CD4-positive, alpha-beta memory T cell (primary cell): ENCODE data around the gene HIPK4. TPM values are rescaled to one million over a fixed set of nuclear protein-coding genes. Genes with fewer than 3 reads are reported as not detected.
A peak's percentile ranks its signal among the peaks of the same experiment; 100 is the strongest.

Source experiments
- CTCF ChIA-PET: fragments of 350-600 bp; sonication (Branson Sonifier 250); formaldehyde crosslinking; loops from one replicate; lab custom pipeline; 2021; ENCODE audit warnings: inconsistent platforms; ENCODE audit not compliant: partially characterized antibody; lab: Charles Lee
- POLR2A ChIA-PET: fragments of 350-600 bp; sonication (Branson Sonifier 250); formaldehyde crosslinking; loops from one replicate; lab custom pipeline; 2021; ENCODE audit not compliant: partially characterized antibody; lab: Charles Lee
- DNase-seq, 5 donors: peaks; one replicate each; pipeline versions ENCODE4 v3.0.0 to v3.0.0-alpha.2; 2020 to 2022; ENCODE audit warnings: mixed read lengths in 1 of 5
- H3K27ac ChIP-seq: one replicate; pipeline ENCODE4 v1.7.0; 2013; ENCODE audit warnings: low read depth, low read length
- H3K27me3 ChIP-seq: 2 replicates; pipeline ENCODE4 v1.7.0; 2013; ENCODE audit warnings: mild to moderate bottlenecking, low read length, moderate library complexity; ENCODE audit not compliant: insufficient read depth
- H3K36me3 ChIP-seq: 2 replicates; pipeline ENCODE4 v1.7.0; 2013; ENCODE audit warnings: mild to moderate bottlenecking, low read length, moderate library complexity; ENCODE audit not compliant: insufficient read depth
- H3K4me1 ChIP-seq: 2 replicates; pipeline ENCODE4 v1.7.0; 2013; ENCODE audit warnings: mild to moderate bottlenecking, low read length, moderate library complexity; ENCODE audit not compliant: insufficient read depth
- H3K4me3 ChIP-seq, 2 donors: one replicate each; pipeline ENCODE4 v1.7.0; 2013; ENCODE audit warnings: low read length in 2 of 2, mild to moderate bottlenecking in 1 of 2
- H3K9me3 ChIP-seq, 2 donors: one replicate each; pipeline ENCODE4 v1.7.0; 2013; ENCODE audit warnings: low read length in 2 of 2, control low read depth in 1 of 2; ENCODE audit not compliant: control insufficient read depth in 1 of 2
- H3K27ac Mint-ChIP-seq, 7 donors: one replicate each; pipeline ENCODE4 v1.8.0; 2020 to 2021; ENCODE audit warnings: mixed read lengths in 7 of 7, mild to moderate bottlenecking in 6 of 7, inconsistent platforms in 3 of 7, moderate library complexity in 3 of 7
- H3K27me3 Mint-ChIP-seq, 2 donors: one replicate each; pipeline ENCODE4 v1.8.0; 2020 to 2021; ENCODE audit warnings: mixed read lengths in 2 of 2
- H3K36me3 Mint-ChIP-seq, 2 donors: one replicate each; pipeline ENCODE4 v1.8.0; 2020 to 2021; ENCODE audit warnings: mixed read lengths in 2 of 2, inconsistent platforms in 1 of 2, mild to moderate bottlenecking in 1 of 2
- H3K4me1 Mint-ChIP-seq, 4 donors: one replicate each; pipeline ENCODE4 v1.8.0; 2020 to 2021; ENCODE audit warnings: mixed read lengths in 4 of 4, mild to moderate bottlenecking in 1 of 4
- H3K4me3 Mint-ChIP-seq, 8 donors: one replicate each; pipeline ENCODE4 v1.8.0; 2020 to 2021; ENCODE audit warnings: mixed read lengths in 8 of 8, mild to moderate bottlenecking in 7 of 8, moderate library complexity in 6 of 8, inconsistent platforms in 3 of 8
- H3K9me3 Mint-ChIP-seq, 8 donors: one replicate each; pipeline ENCODE4 v1.8.0; 2020 to 2021; ENCODE audit warnings: mixed read lengths in 8 of 8, mild to moderate bottlenecking in 5 of 8, inconsistent platforms in 3 of 8, moderate library complexity in 1 of 8
- intact Hi-C: fragments of 100-400 bp; cut with micrococcal nuclease; formaldehyde crosslinking; loops from one replicate; pipeline ENCODE4 v1.15.1; 2023
- polyA plus RNA-seq, 2 donors: library from polyadenylated mRNA; unstranded; fragments of 300-500 nt; fragmentation: Illumina TruSeq; gene quantifications; one replicate each; pipeline ENCODE4 v1.2.3, GENCODE V29; 2021
- total RNA-seq, 2 experiments: library from RNA; stranded (reverse); gene quantifications; one replicate each; pipeline ENCODE4 v1.2.3, GENCODE V29; 2021

The HIPK4 gene
- total and polyA plus RNA-seq, 4 experiments from 2014 or later = not detected

DNA sequence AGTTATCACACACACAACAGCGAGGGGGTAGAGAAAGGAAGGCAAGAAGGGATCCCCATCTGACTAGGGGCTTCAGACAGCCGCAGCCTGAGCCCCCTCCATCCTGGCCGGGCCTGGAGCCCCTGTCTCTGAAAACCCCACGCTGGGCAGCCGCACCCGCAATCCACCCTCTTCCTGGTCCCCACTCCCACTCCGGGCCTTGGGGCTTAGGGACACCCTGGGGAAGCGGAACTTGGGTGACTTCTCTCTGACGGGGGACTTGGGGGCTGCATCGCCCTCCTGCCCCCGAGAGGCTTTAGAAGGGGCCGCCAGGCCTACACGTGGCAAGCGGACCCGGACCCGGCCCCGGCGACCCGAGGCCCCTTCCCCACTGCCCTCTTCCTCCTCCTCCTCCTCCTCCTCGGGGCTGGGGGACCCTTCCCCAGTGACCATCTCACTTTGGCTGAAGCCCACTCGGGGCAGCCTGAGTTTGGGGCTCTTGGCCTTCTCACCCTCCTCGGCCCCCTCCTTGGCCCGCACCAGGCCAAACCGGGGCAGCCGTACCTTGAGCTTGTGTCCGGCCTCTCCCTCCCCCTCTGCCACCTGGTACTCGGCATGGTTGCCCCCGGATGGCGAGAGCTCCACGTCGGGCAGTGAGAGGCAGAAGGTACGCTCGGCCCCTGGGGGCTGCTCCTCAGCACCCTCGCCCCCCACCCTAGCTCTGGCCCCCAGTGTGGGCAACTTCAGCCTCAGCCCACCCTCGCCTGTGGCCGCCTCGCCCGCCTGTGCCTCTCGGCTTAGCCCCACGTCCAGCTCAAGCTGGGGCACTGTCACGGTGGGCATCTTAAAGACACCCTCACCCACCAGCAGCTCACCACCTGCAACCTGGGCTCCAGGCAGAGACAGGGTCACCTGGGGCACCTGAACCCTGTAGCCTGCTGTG, 4.2 kb upstream of the HIPK4 start:
- DNase-seq = no peak
- Mint-ChIP-seq H3K4me3 (no peak overlapping the region), H3K36me3 (peaks cover 0 to 2% of the 10 kb centered on the region in 2 donors), H3K4me1 (peaks cover 3 to 6% (median 4%) of the 10 kb centered on the region in 4 donors), H3K27me3 (no peaks in the 10 kb centered on the region), H3K27ac (peak overlapping the region in 2 of 7 donors; percentile 62 to 64), H3K9me3 (no peaks in the 10 kb centered on the region)
- Histone ChIP-seq H3K27ac (no peak overlapping the region), H3K4me1 (no peaks in the 10 kb centered on the region), H3K4me3 (no peak overlapping the region), H3K36me3 (no peaks in the 10 kb centered on the region), H3K27me3 (no peaks in the 10 kb centered on the region), H3K9me3 (no peaks in the 10 kb centered on the region)
- intact Hi-C loops = no loop called here
- POLR2A ChIA-PET = no interaction called here
- CTCF ChIA-PET = interaction anchor here (0.7 kb wide), 1 partner anchor 26 kb away, joined by 3 read pairs; no protein-coding TSS in a partner anchor

DNA sequence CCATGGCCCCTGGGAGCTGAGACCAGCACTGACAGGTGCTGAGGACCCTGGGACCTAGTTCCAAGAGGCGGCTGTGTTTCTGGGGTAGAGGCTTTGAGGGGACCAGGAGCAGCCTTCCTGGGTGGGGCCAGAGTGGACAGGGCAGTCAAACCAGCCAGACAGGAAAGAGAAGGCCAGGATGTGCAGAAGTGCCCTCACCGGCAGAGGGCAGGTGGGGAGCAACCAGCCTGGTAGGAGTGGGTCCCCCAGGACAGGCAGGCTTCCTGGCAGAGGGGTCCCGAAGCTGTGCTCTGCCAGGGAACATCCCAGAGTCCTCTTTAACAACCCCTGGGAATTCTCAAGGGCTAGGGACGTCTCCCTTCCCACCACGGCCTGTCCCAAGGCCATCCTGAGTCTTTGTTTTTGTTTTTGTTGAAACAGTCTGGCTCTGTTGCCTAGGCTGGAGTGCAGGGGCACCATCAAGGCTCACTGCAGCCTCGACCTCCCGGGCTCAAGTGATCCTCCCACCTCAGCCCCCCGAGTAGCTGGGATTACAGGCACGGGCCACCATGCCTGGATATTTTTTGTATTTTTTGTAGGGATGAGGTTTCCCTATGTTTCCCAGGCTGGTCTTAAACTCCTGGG, 3.0 kb upstream of the HIPK4 start:
- CTCF ChIA-PET = no interaction called here
- H3K4me1 Mint-ChIP-seq = no peaks in the 10 kb centered on the region
- H3K27ac Mint-ChIP-seq = no peak overlapping the region
- H3K27ac ChIP-seq = no peak overlapping the region
- no peak for DNase-seq
- intact Hi-C loops = no loop called here
- no peaks in the 10 kb centered on the region for H3K36me3 ChIP-seq
- no peaks in the 10 kb centered on the region for H3K4me1 ChIP-seq
- no peak overlapping the region for H3K4me3 ChIP-seq
- no peaks in the 10 kb centered on the region for H3K9me3 ChIP-seq
- H3K9me3 Mint-ChIP-seq = no peaks in the 10 kb centered on the region
- H3K4me3 Mint-ChIP-seq = no peak overlapping the region
- no peaks in the 10 kb centered on the region for H3K27me3 ChIP-seq
- no peaks in the 10 kb centered on the region for H3K27me3 Mint-ChIP-seq
- POLR2A ChIA-PET = no interaction called here
- no peaks in the 10 kb centered on the region for H3K36me3 Mint-ChIP-seq

DNA sequence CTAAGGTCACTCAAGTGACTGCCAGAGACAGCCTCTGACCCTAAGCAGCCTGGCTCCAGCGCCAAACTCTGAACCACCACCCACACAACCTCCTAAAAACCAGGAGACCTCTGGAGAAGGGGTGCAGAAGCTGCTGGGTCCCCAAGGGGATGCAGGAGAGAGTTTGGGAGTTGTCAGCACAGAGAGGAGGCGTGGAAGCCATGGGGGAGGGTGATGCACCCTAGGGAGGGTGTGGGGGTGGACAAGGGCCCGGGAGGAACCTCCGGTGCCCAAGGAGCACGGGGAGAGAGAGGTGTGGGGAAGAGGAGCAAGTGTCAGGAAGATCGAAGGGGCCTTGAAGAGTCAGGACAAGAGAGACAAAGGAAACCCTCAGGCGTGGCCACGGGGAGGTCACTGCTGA, 2.1 kb upstream of the HIPK4 start:
- ChIA-PET CTCF (no interaction called here), POLR2A (no interaction called here)
- H3K4me3 ChIP-seq = no peak overlapping the region
- Mint-ChIP-seq H3K36me3 (no peaks in the 10 kb centered on the region), H3K4me1 (no peaks in the 10 kb centered on the region), H3K9me3 (no peaks in the 10 kb centered on the region), H3K4me3 (no peak overlapping the region), H3K27ac (no peak overlapping the region), H3K27me3 (no peaks in the 10 kb centered on the region)
- intact Hi-C loops = no loop called here
- H3K4me1 ChIP-seq = no peaks in the 10 kb centered on the region
- no peak overlapping the region for H3K27ac ChIP-seq
- H3K27me3 ChIP-seq = no peaks in the 10 kb centered on the region
- H3K36me3 ChIP-seq = no peaks in the 10 kb centered on the region
- no peaks in the 10 kb centered on the region for H3K9me3 ChIP-seq
- DNase-seq = no peak

DNA sequence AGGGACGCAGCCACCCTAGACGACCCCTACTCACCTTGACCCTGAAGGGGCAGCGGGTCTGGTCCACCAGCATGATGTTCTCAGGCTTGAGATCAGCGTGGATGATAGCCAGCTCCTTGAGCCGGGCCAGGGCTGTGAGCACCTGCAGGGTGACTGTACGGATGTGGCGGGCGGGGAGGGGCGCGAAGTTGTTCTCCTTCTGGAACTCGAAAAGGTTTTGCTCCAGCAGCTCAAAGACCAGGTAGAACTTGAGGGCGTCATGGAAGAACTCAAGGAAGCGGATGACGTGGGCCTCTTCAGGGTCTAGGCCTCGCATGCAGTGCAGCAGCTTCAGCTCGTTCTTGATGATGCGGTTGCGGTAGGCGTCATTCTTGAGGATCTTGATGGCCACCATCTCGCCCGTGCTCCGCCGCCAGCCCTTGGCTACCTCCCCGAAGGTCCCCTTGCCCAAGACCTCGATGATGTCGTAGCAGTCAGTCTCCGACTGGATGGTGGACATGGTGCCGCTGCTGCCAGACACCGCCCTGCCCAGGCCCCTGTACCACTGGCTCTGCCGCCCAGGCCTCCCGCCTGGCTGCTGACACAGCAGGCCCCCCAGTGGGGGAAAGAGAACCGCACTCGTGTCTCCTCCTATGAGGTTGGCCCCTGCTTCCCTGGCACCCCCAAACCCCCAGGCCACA, 437 bp downstream of the HIPK4 start:
- no peaks in the 10 kb centered on the region for H3K36me3 Mint-ChIP-seq
- no peaks in the 10 kb centered on the region for H3K27me3 Mint-ChIP-seq
- no peaks in the 10 kb centered on the region for H3K9me3 ChIP-seq
- no peak overlapping the region for H3K27ac ChIP-seq
- no peaks in the 10 kb centered on the region for H3K9me3 Mint-ChIP-seq
- no peak overlapping the region for H3K4me3 Mint-ChIP-seq
- ChIA-PET POLR2A (interaction anchor here (0.6 kb wide), 1 partner anchor 38 kb away, joined by 3 read pairs; no protein-coding TSS in a partner anchor), CTCF (interaction anchor here (1.0 kb wide), 1 partner anchor 84 kb away, joined by 3 read pairs; no protein-coding TSS in a partner anchor)
- no peaks in the 10 kb centered on the region for H3K27me3 ChIP-seq
- no peaks in the 10 kb centered on the region for H3K4me1 ChIP-seq
- H3K36me3 ChIP-seq = no peaks in the 10 kb centered on the region
- no peak for DNase-seq
- intact Hi-C loops = no loop called here
- no peaks in the 10 kb centered on the region for H3K4me1 Mint-ChIP-seq
- no peak overlapping the region for H3K27ac Mint-ChIP-seq
- no peak overlapping the region for H3K4me3 ChIP-seq

DNA sequence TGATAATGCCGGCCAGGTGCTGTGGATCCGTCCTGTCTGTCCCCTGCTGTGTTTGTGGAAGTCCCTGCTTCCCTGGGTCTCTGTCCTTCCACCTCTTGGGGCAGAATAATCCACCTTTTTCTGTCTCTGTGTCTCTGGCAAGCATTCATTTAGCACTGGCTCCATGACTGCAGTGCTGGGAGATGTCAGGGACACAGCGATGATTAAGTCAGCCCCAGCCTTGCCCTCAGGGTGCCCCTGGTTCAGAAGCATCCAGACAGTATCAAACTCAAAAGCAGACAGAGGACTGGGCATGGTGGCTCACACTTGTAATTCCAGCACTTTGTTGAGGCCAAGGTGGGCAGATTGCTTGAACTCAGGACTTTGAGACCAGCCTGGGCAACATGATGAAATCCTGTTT, 1.5 kb downstream of the HIPK4 start:
- Histone ChIP-seq H3K4me3 (no peak overlapping the region), H3K4me1 (no peaks in the 10 kb centered on the region), H3K27ac (no peak overlapping the region), H3K36me3 (no peaks in the 10 kb centered on the region), H3K9me3 (no peaks in the 10 kb centered on the region), H3K27me3 (no peaks in the 10 kb centered on the region)
- no peak for DNase-seq
- intact Hi-C loops = no loop called here
- Mint-ChIP-seq H3K36me3 (no peaks in the 10 kb centered on the region), H3K27me3 (no peaks in the 10 kb centered on the region), H3K4me1 (no peaks in the 10 kb centered on the region), H3K9me3 (no peaks in the 10 kb centered on the region), H3K4me3 (no peak overlapping the region), H3K27ac (no peak overlapping the region)
- POLR2A ChIA-PET = no interaction called here
- CTCF ChIA-PET = no interaction called here

DNA sequence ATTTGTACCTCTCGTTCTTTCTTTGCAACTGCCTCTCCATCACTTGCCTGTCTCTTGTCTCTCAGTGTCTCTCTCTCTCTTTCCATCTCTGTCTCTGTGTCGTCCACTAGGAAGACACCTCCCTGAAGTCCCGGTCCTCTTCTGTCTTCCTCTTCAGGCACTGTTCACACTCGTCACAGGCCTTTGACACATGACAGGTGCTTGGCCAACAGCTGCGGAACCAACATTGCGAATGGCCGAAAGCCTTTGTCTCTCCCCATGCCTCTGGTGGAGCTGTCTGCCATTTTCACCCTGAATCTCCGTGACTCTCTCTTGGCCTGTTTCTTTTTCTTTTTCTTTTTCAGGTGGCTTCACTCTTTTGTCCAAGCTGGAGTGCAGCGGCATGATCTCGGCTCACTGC, 2.8 kb downstream of the HIPK4 start:
- H3K4me1 Mint-ChIP-seq = no peaks in the 10 kb centered on the region
- Histone ChIP-seq H3K36me3 (no peaks in the 10 kb centered on the region), H3K27ac (no peak overlapping the region), H3K4me1 (no peaks in the 10 kb centered on the region), H3K4me3 (no peak overlapping the region), H3K27me3 (no peaks in the 10 kb centered on the region), H3K9me3 (no peaks in the 10 kb centered on the region)
- ChIA-PET CTCF (interaction anchor here (0.7 kb wide), 1 partner anchor 432 kb away, joined by 3 read pairs; no protein-coding TSS in a partner anchor), POLR2A (no interaction called here)
- intact Hi-C loops = no loop called here
- peak overlapping the region in 1 of 7 donors; percentile 15 for H3K27ac Mint-ChIP-seq
- H3K4me3 Mint-ChIP-seq = no peak overlapping the region
- DNase-seq = no peak
- no peaks in the 10 kb centered on the region for H3K36me3 Mint-ChIP-seq
- H3K27me3 Mint-ChIP-seq = no peaks in the 10 kb centered on the region
- H3K9me3 Mint-ChIP-seq = no peaks in the 10 kb centered on the region

DNA sequence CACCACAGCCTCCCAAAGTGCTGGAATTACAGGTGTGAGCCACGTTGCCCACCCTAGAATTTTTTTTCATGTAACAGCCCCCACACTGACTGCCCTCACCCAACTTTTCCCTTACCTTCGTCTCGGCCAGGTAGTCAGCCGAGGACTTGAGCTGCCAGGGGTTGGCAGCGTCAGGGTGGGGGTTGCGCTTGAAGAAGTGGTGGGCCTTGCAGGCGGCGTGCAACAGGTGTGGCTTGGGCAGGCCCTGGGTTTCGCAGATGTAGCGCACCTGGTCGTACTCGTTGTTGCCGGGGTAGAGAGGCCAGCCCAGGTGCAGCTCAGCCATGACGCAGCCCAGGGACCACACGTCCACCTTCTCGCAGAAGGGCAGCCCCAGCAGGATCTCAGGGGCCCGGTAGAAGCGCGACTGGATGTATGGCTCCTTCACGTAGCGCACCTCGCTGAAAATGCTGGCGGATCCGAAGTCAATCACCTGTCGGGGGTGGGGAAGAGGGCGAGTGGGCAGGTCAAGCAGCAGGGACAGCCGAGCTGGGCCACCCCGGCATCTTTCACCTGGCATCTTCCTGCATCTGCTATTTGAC, 6.2 kb downstream of the HIPK4 start:
- Mint-ChIP-seq H3K36me3 (no peaks in the 10 kb centered on the region), H3K4me1 (no peaks in the 10 kb centered on the region), H3K4me3 (no peak overlapping the region), H3K27ac (no peak overlapping the region), H3K9me3 (no peaks in the 10 kb centered on the region), H3K27me3 (no peaks in the 10 kb centered on the region)
- intact Hi-C loops = no loop called here
- H3K4me3 ChIP-seq = no peak overlapping the region
- DNase-seq = peak in 1 of 5 donors; percentile 8
- ChIA-PET POLR2A (no interaction called here), CTCF (no interaction called here)
- H3K27ac ChIP-seq = no peak overlapping the region
- no peaks in the 10 kb centered on the region for H3K9me3 ChIP-seq
- no peaks in the 10 kb centered on the region for H3K27me3 ChIP-seq
- H3K36me3 ChIP-seq = no peaks in the 10 kb centered on the region
- H3K4me1 ChIP-seq = no peaks in the 10 kb centered on the region
